Posterior cingulate gyrus (tissue), 11 donors: Measurements from ENCODE around the gene APPL2.

ENCODE experiments used
- DNase-seq, 10 donors: peaks; one replicate each; pipeline versions ENCODE4 v3.0.0 to v3.0.0-alpha.2; 2020 to 2021; ENCODE audit warnings: mixed read lengths in 3 of 10
- intact Hi-C: fragments of 100-400 bp; cut with DNase I; formaldehyde crosslinking; loops from one replicate; pipeline ENCODE4 v1.15.1; 2023

APPL2 gene, protein sequence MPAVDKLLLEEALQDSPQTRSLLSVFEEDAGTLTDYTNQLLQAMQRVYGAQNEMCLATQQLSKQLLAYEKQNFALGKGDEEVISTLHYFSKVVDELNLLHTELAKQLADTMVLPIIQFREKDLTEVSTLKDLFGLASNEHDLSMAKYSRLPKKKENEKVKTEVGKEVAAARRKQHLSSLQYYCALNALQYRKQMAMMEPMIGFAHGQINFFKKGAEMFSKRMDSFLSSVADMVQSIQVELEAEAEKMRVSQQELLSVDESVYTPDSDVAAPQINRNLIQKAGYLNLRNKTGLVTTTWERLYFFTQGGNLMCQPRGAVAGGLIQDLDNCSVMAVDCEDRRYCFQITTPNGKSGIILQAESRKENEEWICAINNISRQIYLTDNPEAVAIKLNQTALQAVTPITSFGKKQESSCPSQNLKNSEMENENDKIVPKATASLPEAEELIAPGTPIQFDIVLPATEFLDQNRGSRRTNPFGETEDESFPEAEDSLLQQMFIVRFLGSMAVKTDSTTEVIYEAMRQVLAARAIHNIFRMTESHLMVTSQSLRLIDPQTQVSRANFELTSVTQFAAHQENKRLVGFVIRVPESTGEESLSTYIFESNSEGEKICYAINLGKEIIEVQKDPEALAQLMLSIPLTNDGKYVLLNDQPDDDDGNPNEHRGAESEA

DNA sequence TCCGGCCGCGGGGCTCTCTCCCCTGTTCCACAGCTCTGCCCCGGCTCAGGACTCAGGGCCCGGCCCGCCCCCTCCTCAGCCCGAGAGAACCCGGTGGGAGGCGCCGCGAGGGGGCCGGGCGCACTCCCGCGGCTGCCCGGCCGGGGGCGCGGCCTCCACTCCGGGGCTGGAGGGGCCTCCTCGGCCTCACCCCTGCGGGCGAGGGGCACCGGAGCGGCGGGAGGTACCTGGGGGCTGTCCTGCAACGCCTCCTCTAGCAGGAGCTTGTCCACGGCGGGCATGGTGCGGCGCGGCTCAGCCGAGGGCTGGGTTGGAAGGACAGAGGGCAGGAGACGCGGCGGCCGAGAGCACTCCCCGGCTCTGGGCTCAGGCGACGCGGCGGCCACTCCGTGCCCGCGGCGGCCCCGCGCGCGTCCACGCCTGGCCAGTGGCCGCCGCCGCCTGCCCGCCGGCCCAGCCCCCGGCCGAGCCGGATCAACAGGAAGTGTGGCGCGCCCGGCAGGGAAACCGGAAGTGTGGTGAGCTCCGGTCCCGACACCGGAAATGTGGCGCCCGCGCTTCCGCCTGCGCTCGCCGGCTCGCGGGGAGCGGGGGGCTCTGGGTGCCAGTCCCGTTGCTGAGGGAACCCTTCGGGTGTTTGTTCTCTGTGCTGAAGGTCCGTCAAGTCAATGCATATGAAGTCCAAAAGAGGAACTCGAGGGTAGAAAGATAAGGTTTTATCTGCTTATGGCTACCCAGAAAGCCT, at the start of gene APPL2:
Gene APPL2 (minus strand): TSS at position 443 of the 745 bp plus-strand sequence. CDS start 162 bp downstream, at position 281.
- intact Hi-C loops, result loop anchor here (1.0 to 10.0 kb wide), 2 partner anchors 129 to 1119 kb away; partner anchors contain the start of genes POLR3B and WASHC4

DNA sequence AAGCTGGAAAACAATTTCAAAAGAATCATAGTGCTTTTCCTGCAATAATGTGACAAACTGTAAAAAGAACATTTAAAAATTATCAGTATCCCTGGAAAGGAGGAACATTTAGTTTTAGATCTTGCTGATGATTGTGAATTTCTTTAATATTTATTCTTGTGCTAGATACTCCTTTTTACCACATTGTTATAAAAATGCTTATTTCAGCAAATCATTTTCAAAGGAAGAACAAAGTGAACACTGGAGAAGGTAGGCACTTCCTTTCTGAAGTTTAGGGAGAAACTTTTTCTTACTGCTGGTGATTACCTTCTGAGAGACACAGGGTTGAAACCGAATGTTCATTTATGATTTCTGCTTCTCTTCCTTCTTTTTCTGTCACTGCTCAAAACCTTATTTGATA, 49.4 kb upstream of the APPL2 start:
- DNase-seq, result no peak
- intact Hi-C loops, result no loop called here

More for the DNA sequence above, at the start of gene APPL2:
- DNase-seq, result peak; percentile 87 to 98 (median 90)

DNA sequence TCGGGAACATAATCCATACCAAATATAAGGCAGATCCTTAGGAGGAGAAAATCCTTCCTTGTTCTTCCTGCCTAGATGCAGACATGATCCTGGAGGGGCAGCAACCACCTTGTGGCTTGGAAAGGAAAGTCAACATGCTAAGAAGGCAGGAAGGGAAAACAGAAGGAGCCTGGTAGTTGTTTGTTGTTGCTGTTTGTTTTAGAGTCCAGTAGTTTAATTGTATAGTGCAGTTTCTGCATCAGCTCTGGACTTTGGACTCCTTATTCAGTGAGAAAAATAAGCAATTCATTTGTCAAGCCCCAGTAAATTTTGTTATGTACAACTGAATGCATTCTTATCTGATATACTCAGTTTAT, 45.7 kb upstream of the APPL2 start:
- no peak for DNase-seq
- intact Hi-C loops, result no loop called here

DNA sequence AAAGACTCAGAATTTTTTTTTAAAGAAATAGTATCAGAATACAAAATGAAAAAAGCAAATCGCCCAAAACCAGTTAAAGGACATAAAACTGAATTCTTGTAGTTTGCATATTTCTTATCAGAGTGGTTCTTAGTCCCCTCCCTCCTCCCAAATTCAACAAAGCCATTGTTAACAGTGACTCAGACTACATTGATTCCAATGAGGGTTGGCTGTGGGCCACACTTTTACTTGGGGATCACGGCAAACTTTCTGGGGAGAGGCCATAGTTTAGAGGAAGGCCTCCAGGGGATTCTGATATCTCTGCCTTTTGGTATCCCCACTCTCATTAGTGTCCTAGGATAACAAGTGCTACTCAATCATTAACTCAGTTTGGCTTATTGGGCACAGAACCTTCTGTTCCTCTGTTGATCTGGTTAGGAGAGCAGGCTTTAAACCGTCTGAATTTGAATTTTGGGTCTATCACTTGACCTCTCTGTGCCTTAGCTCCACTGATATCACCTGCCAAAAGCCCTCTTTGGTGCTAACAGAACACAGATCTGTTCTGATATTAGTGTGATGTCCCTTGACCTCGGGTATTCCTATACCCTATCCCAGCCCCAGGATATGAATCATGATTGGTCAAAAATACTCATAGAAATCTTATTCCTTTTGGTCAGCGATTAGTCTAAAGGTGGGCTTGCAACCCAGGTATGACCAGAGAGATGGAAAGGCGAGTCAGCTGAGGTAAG, 45.2 kb upstream of the APPL2 start:
- no peak for DNase-seq
- intact Hi-C loops, result no loop called here

DNA sequence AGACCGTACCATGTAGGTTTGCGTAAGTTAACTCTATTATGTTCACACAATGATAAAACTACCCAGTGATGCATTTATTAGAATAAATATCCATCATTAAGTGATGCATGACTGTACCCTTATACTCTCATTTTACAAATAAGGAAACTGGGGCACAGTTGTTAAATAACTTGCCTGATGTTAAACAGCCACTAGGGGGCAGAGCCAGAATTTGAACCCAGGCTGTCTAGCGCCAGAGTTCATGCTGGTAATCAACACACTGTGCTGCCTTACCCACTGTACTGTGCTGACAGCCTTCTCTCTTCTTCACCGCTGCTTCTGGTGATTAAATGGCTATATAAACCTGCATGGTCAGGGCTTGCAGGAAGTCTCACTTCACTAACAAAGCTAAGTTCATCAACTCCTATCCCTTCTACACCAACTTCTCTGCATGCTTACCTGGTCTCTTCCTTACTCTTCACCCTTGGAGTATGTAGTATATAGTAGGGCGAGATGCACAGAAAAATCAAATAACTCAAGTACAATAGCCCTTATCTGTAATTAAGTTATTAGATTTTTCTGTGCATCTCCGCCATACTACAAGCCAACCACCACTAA, 43.6 kb upstream of the APPL2 start:
- DNase-seq, result peak in 2 of 10 donors; percentile 5 to 16
- intact Hi-C loops, result loop anchor here (2.0 kb wide), 1 partner anchor 103 kb away; no protein-coding TSS in a partner anchor

DNA sequence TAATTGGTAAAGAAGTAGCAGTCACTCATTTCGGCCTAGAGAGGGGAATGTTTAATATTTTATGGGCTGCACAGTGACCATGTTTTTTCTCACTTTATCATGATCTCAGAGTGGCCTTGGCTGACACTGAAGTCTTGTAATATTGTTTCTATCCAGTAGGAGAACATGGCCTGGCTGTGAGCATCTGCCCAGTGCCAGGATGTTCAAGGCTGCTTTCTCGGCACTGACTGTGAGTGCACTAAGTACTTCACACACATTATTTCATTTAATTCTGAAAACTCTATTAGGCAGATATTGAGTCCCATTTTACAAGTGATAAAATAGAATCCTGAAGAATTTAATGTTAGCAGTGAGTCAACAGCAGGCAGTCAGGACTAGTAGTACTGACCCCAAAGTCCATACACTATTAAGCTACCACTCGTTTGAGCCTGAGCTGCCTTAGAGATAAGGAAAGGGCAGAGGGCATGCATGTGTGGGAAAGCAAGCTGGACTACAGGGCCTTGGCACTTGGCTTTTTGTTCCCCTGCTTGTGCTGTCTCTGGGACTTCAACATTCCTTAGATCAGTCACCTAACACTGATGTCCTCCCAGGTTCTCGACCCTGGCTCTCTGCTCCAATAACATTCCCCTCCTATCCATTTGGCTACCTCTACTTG, 42.2 kb upstream of the APPL2 start:
- intact Hi-C loops, result loop anchor here (2.0 kb wide), 1 partner anchor 105 kb away; no protein-coding TSS in a partner anchor
- DNase-seq, result no peak

DNA sequence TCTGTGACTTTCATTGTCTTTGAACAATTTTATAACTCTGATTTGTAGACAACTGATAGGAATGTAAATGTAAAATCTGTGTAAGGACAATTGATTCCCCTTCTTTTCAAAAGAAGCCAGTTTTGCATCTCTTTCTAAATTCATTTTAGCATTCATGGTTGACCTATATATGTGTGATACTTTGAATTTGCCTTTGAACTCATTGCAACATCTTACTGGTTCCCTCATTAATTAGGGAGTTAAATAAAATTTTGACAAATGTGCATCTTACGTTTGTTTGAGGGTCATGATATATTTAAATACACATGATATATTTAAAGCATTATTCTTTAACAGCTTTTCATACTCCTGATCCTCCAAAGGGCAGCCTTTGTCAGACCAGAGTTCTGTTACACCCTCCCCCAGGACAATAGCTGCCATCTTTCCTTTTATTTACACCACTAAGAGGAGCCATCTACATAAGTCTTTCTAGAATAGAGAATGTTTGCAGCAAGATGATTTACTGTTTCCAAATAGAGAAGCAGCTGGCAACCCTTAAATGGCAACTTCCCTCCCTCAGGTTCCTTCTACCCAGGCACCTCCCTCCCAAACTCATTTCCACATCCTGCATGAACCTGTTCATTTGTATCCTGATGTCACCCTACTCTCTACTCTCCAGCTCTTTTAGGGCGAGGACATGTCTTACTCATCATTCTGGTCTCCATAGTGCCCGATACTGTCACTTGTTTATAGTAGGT, 40.2 kb upstream of the APPL2 start:
- no peak for DNase-seq
- intact Hi-C loops, result no loop called here

DNA sequence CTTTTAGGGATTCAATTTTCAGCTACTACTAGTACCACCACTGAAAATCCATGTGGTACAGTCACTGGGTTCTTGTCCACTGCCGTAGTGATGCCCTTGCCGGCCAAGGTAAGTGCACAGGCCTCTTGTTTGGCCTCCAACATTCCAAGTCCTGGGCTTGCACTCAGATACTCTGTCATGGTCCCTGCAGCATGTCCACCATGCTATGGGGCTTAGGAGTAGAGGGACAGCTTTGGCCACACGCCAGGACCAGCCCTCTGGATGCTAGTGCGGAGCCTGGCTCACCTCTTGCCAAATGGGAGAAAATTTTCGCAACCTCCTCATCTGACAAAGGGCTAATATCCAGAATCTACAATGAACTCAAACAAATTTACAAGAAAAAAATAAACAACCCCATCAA, 38.6 kb upstream of the APPL2 start:
- intact Hi-C loops, result no loop called here

DNA sequence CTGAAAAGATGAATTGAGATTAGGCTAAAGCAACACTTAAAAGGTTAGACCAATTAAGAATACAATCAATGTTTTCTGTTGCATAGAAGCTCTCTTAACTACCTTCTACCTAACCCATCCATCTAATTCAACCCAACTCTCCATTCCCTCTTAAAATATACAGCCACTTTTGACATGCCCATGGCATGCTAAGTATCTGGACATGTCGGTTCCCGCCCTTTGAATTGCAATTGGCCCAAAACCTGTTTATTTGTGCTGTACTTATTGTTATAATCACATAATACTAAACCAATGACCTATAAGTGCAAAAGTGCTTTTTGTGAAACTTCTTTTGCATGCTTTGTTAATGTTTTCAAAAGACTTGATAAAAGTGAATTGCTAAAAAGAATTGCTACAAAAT, 37.6 kb upstream of the APPL2 start:
- no peak for DNase-seq
- intact Hi-C loops, result no loop called here

More for the DNA sequence above, 38.6 kb upstream of the APPL2 start:
- DNase-seq, result peak in 2 of 10 donors; percentile 59 to 62

DNA sequence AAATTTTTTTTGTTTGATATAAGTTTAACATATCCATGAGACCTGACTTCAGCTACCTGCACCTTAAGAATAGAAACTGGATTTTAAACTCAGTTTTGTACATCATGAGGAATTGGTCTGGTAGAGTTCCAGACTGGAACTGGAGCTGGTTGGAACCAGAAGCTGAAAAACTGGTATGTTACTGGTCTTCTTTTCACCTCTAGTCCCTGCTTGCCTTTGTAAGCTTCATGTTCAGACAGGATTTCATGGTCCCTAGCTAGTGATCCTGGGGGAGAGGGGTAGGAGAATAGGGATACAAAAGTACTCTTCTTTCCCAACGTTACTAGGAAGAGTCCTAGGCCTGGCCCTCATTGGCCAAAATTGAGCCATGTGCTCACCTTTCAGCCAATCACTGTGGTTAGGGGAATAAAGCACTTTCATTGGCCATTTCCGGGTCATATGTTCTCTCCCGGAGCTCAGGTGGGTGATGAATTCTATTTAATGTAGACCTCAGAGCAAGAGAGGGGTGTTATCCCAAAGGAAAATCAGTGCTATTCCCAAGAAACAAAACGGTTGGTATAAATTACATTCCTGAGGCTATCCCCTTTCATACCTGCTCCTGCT, 36.9 kb upstream of the APPL2 start:
- DNase-seq, result no peak
- intact Hi-C loops, result no loop called here

DNA sequence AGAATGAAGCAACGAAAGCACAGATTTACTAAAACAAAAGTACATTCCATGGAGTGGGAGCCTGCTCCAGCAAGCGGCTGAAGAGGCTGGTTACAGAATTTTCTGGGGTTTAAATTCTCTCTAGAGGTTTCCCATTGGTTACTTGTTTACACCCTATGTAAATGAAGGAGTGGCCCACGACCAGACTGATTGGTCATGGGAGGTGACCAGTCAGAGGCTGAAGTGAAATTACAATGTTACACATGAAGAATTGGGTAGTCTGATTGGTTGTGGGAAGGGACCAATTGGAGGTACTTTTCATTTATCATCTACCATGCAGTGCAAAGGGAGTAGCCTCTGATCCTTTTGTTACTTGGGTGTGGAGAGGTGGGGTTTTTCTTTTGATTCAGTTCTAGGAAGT, 36.2 kb upstream of the APPL2 start:
- intact Hi-C loops, result no loop called here
- no peak for DNase-seq

DNA sequence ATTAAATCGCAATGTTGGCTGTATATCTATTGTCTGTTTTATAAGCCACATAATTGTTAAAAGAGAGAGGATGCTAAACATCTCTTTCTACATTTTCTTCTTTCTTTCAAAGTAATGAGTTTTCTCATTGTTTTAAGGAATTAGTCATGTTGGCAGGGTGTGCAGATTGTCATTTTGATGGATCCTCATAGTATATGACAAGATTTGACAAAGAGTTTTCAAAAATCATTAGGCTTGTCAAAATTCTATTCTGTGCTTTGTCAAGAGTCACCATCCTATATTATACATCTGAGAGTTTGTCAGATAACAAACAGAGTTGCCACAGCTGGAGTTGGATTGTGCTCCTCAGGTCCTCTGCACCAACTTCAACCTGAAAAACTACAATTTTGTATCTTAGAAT, 35.4 kb upstream of the APPL2 start:
- DNase-seq, result no peak
- intact Hi-C loops, result no loop called here

DNA sequence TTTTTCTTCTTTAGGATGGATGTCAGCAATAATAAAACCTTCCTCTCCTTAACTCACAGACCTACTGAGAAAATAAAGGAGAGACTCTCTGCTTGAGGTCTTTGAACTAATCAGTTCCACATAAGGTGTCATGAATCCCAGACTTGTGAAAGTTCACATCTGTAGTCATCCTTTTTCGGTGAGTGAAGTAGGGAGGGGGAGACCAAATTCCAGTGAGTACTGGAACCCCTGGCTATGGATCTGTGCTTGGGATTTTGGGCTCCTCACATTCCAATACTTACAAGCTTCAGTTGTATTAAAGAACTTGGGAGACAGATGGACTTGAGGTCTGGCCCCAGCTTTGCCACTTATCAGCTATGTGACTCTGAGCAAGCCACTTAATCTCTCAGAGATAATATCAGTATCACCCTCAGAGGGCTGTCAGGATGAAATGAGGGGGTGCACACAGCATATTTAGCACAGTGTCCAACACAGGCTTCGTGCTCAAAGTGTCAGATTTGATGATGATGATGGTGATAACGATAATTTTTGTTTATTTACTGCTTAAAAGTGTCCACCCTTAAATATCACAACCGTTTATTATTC, 34.8 kb upstream of the APPL2 start:
- intact Hi-C loops, result no loop called here
- no peak for DNase-seq

DNA sequence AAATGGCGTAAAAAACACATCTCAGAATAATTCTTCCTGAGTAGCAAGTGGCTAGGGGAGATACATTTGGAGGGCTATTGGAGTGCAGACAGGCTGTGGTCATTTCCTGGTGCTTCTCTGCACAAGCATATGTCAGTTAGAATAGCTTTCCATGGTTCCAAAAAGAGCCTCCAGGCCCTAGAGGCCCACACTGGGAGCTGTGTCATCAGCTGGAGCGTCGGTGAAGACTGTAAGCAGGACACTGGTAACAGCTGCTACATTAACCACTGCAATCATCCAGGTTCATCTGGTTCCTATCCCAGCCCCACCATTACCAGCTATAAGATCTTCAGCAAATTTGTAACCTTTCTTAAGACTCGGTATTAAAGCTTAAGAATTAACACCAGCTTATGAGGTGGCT, 31.7 kb upstream of the APPL2 start:
- intact Hi-C loops, result no loop called here
- DNase-seq, result no peak

DNA sequence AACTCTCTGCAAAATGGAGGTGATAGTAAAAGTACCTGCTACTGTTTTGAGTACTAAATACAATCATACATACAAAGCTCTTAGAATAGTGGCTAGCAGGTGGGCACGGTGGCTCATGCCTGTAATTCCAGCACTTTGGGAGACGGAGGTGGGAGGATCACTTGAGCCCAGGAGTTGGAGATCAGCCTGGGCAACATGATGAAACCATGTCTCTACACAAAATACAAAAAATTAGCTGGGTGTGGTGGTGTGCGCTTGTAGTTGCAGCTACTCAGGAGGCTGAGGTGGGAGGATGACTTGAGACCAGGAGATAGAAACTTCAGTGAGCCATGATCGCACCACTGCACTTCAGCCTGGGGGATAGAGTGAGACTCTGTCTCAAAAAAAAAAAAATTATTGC, 28.8 kb upstream of the APPL2 start:
- no peak for DNase-seq
- intact Hi-C loops, result no loop called here

DNA sequence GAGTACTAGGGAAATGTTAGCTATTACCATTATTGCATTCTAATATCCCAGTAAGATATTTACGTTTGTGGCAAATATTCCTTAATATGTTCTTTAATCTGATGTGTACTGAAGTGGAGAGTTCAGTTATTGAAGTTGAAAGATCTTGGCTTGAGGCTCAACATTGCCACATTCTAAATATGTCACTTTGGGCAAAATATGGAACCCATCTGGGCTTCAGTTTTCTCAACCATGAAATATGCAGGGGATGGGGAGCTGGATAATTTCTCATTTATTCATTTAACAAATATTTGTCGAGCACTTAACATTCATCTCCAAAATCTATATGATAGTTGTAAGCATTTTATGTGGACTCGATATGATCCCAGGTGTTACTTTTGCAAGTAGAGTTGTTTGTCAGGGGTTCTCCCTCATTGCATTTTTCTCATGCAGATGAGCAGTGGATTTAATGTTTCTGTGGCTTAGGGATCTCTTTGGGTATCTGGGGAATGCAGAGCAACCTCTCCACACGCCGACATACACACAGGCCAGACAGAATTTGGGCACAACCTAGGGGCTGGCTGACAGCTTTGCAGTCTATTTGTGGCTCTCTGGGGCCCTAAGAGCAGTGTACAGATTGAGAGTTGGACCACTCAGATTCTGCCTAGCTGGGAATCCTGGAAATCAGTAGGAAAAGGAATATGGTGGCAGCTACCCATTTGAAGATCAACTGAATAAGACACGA, 26.6 kb upstream of the APPL2 start:
- no peak for DNase-seq
- intact Hi-C loops, result no loop called here

DNA sequence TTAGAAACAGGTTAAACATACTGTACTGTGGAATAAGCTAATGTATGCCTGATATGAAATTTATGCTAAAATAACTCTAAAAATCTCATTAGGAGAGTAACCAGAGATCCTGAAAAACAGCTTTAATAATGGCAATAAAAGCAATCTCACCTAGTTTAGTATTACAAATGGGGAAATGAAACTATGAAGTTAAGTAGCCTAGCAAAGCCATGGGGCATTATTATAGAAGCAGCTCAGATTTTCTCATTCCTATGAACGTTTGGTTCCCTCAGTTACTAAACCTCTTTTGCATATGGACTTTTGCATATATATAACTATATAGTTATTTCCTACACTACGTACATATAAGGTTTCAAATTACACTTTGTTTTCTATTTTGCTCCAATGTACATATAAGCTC, 25.0 kb upstream of the APPL2 start:
- intact Hi-C loops, result no loop called here
- DNase-seq, result no peak
